Stimulated activated CD8-positive, alpha-beta memory T cell treated with anti-CD3 and anti-CD28 coated beads, Interleukin-15, amount 100 ng/mL, for 4 hours (primary cell): ENCODE data around the gene FSD1.
"Not testable (repeated sequence)": the region's sequence is repeated elsewhere in the genome, so short reads cannot be mapped to it uniquely, and the experiment has no call there.

ENCODE experiments used
- DNase-seq, 2 donors: peaks; one replicate each; pipeline ENCODE4 v3.0.0-alpha.2; 2020; ENCODE audit warnings: low read depth in 2 of 2

Gene FSD1

GRCh38 chr19:4345342-4346019 is 41.1 kb downstream of the FSD1 start:
- no peak for DNase-seq

DNA sequence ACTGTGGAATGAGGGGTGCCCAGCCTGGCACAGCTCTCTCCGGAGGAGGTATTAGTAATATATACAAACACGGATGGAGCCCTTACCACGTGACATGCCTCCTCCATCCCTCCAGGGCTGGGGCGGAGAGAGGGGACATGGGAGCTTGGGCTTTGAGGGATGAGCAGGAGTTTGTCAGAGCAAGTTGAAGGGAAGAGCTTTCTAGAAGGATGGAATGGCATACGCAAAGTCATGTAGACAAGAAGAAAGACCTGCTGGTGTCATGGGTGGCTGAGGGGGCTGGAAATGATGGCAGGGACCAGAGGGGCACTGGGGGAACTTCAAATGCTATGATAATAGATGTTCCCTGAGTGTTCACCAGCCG is 41.6 kb downstream of the FSD1 start:
- no peak for DNase-seq

GRCh38 chr19:4347521-4347920 is 43.1 kb downstream of the FSD1 start:
- no peak for DNase-seq

GRCh38 chr19:4349225-4349624 is 44.8 kb downstream of the FSD1 start:
- DNase-seq: not testable (repeated sequence)

GRCh38 chr19:4350111-4350510 is 45.7 kb downstream of the FSD1 start:
- no peak for DNase-seq

- no peak for DNase-seq
Measured at GRCh38 chr19:4350726-4351125, 46.3 kb downstream of the FSD1 start.

DNA sequence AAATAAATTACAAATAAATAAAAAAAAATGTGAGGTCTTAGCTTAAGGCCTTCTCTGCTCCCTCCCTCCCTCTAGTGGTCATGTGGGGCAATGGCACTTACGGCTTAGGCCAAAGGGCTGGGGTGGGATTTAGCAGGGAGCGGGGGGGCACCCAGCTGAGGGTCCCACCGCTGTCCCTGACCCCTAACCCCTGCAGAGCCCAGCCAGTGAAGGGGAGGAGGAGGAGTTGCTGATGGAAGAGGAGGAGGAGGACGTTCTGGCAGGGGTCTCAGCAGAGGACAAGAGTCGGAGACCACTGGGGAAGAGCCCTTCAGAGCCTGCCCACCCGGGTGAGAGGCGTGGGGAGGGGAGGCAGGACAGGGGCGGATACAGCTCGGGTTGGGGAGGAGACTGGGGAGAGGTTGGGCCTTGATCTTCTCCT is 48.3 kb downstream of the FSD1 start:
- peak; percentile 23 to 43 for DNase-seq

DNA sequence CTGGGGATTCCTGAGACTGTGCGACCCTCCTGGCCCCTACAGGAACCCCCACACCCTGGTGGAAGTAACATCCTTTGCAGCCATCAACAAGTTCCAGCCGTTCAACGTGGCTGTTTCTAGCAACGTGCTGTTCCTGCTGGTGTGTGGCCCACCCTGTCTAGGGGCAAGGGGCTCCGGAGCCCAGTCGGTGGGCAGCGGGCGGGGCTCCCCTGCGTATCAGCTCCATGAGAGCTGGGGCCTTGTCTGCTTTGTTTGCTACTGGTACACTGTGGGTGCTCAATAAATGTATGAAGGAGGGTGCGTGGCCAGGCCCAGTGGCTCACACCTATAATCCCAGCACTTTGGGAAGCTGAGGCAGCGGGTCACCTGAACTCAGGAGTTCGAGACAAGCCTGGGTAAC is 49.9 kb downstream of the FSD1 start:
- DNase-seq: no peak

GRCh38 chr19:4354897-4355296 is 50.5 kb downstream of the FSD1 start:
- no peak for DNase-seq

GRCh38 chr19:4357095-4357797 is 52.8 kb downstream of the FSD1 start:
- no peak for DNase-seq

GRCh38 chr19:4357921-4358326 is 53.5 kb downstream of the FSD1 start:
- DNase-seq: no peak

GRCh38 chr19:4358709-4359626 is 54.6 kb downstream of the FSD1 start:
- no peak for DNase-seq

- no peak for DNase-seq
Measured at GRCh38 chr19:4359627-4360000, 55.2 kb downstream of the FSD1 start.

DNA sequence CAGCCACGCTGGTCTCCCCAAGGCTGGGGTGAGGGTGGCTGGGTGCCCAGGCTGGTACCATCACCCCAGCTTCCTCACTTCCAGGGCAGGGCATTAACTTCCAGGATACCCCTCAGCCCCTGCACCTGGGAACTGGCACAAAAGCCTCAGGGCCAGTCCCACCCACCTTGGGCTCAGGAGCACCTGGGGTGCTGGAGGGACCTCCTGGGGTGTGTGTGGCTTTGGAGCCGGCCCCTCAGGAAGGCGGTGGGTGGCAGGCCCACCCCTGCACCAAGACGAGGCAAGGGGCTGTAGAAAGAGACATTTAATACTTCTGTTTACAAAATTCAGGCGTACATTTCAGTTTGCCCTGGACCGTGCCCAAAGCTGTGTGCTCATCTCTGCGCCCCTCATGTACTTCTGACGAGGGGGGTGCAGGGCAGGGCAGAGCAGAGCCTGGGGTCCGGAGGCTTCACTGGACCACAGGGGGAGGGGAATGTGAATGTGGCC is 55.7 kb downstream of the FSD1 start:
- DNase-seq: no peak

- no peak for DNase-seq
Measured at GRCh38 chr19:4360641-4361151, 56.3 kb downstream of the FSD1 start.

GRCh38 chr19:4361152-4362046 is 57.0 kb downstream of the FSD1 start:
- DNase-seq: no peak

GRCh38 chr19:4362101-4362828 is 57.9 kb downstream of the FSD1 start:
- DNase-seq: no peak

DNA sequence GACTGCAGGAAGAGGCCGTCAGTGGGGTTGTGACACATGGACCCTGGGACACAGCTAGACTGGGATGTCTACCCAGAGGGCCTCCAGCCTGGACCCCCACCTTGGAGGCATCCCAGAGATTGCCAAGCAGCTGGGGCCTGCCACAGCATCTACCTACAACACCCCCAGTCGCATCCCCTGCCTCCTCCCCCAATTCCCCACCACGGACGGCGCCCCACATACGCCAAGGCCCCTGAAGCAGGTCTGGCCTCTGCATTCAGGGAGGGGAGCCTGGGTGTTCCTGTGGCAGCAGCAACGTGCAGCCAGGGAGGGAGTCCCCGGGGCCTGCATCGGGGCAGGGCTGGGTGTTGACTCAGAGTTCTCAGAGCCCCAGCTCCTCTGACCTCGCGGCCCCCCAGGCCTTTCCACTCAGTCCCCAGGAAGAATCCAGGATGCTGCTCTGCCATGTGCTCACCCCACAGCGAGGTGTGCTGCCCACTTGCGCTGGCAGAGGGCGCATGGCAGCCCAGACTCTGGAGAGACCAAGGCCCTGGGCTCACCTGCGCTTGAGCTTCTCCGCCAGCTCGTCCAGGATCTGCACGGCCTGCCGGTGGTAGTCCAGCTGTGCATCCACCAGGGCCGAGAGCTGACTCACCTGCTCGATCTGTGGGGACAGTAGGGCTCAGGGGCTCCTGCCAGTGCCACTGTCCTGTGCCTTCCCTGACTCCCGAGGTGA is 58.6 kb downstream of the FSD1 start:
- DNase-seq: no peak

DNA sequence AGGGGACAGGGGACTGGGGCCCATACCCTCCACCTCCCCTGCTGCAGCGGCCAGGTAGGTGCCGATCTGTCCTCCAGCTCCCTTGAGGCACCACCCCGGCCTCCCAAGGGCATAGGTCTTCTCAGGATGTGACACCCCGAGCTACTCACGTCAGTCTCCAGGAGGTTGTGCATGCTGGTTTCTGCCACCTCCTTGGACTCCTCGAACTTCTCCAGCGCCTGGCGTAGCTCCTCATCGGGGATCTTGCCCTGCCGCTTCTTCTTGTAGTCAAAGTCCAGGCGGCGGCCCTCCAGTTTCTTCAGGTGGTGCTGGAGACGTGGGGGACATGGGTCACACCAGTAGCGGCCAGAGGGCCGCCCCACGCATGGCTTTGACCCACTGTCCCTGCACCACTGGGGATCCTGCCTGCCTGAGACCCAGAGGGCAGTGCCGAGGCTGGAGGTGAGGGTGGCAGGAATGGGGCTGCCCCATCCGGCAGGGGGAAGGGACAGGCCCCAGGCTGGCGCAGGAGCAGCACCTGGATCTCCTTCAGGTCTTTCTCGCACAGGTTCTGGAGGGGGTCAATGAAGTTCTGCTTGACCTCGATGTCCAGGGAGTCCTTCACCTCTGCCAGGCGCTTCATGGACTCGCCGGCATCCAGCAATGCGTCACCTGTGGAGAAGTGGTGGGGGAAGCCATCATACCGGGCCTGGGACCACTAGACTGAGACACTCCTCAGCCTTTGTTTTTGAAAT is 59.3 kb downstream of the FSD1 start:
- DNase-seq: no peak
